ENCODE data around the gene ZBTB45. TPM values are rescaled to one million over a fixed set of nuclear protein-coding genes. Genes with fewer than 3 reads are reported as not detected.
"Not testable (repeated sequence)": the region's sequence is repeated elsewhere in the genome, so short reads cannot be mapped to it uniquely, and the experiment has no call there.

Gene ZBTB45
- total RNA-seq, 1 donor from 2014 or later = 20.0 TPM

- intact Hi-C loops (cut with micrococcal nuclease) = not testable (repeated sequence)
Observed at GRCh38 chr19:58542641-58543372, 23.2 kb upstream of the ZBTB45 start.

GRCh38 chr19:58539169-58539559 is 19.6 kb upstream of the ZBTB45 start:
- intact Hi-C loops (cut with micrococcal nuclease) = not testable (repeated sequence)

- intact Hi-C loops (cut with micrococcal nuclease) = no loop called here
Observed at GRCh38 chr19:58538257-58539168, 18.9 kb upstream of the ZBTB45 start.

- intact Hi-C loops (cut with micrococcal nuclease) = no loop called here
Observed at GRCh38 chr19:58536852-58537798, 17.5 kb upstream of the ZBTB45 start.

- intact Hi-C loops (cut with micrococcal nuclease) = no loop called here
Observed at GRCh38 chr19:58535857-58536256, 16.2 kb upstream of the ZBTB45 start.

- intact Hi-C loops (cut with micrococcal nuclease) = no loop called here
Observed at GRCh38 chr19:58531034-58531840, 11.6 kb upstream of the ZBTB45 start.

GRCh38 chr19:58529405-58529804 is 9.8 kb upstream of the ZBTB45 start:
- intact Hi-C loops (cut with micrococcal nuclease) = no loop called here

- intact Hi-C loops (cut with micrococcal nuclease) = no loop called here
Observed at GRCh38 chr19:58522709-58523108, 3.1 kb upstream of the ZBTB45 start.

GRCh38 chr19:58521651-58522050 is 2.0 kb upstream of the ZBTB45 start:
- intact Hi-C loops (cut with micrococcal nuclease) = no loop called here

- intact Hi-C loops (cut with micrococcal nuclease) = no loop called here
Observed at GRCh38 chr19:58520257-58520599, 618 bp upstream of the ZBTB45 start.

- intact Hi-C loops (cut with micrococcal nuclease) = loop anchor here (1.0 kb wide), 19 partner anchors 20 to 1054 kb away; partner anchors contain the start of genes CHMP2A, MZF1, RPS5 and TRIM28
Observed at GRCh38 chr19:58519087-58519354, 589 bp downstream of the ZBTB45 start.

GRCh38 chr19:58518256-58519086 is 1.1 kb downstream of the ZBTB45 start:
- intact Hi-C loops (cut with micrococcal nuclease) = loop anchor here (1.0 kb wide), 19 partner anchors 19 to 1053 kb away; partner anchors contain the start of genes CHMP2A, MZF1, RPS5 and TRIM28

- intact Hi-C loops (cut with micrococcal nuclease) = no loop called here
Observed at GRCh38 chr19:58516964-58517833, 2.4 kb downstream of the ZBTB45 start.

- intact Hi-C loops (cut with micrococcal nuclease) = no loop called here
Observed at GRCh38 chr19:58516246-58516836, 3.3 kb downstream of the ZBTB45 start.

GRCh38 chr19:58515259-58515658 is 4.4 kb downstream of the ZBTB45 start:
- intact Hi-C loops (cut with micrococcal nuclease) = loop anchor here (2.0 kb wide), 1 partner anchor 48 kb away; the partner anchor contains the start of gene ZNF324

GRCh38 chr19:58514564-58515022 is 5.0 kb downstream of the ZBTB45 start:
- intact Hi-C loops (cut with micrococcal nuclease) = loop anchor here (1.0 to 2.0 kb wide), 9 partner anchors 15 to 209 kb away; partner anchors contain the start of genes CHMP2A, ERVK3-1, MZF1 and TRIM28

- intact Hi-C loops (cut with micrococcal nuclease) = loop anchor here (1.0 to 2.0 kb wide), 9 partner anchors 15 to 209 kb away; partner anchors contain the start of genes CHMP2A, ERVK3-1, MZF1 and TRIM28
Observed at GRCh38 chr19:58513694-58514563, 5.7 kb downstream of the ZBTB45 start.

Data from T-helper 1 cell treated with Interleukin-12 subunit alpha and Interleukin-12 subunit beta and Interleukin-4 antibody, amounts not matched to agents 30 ng/mL and 1 ng/mL, for 36 hours (primary cell).